GM12878 (cell line): ENCODE data around the gene CTNNBL1.

ENCODE experiments used
- CEBPB ChIP-seq, 2 experiments: fragments of 150-350 bp in 1 of 2; IDR thresholded peaks; 2 replicates each; pipeline ENCODE4 v1.6.1; 2012 to 2014; ENCODE audit warnings: low read depth in 2 of 2, low read length in 2 of 2, borderline replicate concordance in 1 of 2, inconsistent platforms in 1 of 2
- SP1 ChIP-seq: IDR thresholded peaks from one replicate; pipeline ENCODE4 v1.6.1; 2011; ENCODE audit warnings: low read depth, low read length
- SRF ChIP-seq, 2 experiments: IDR thresholded peaks; 2 replicates each; pipeline ENCODE4 v1.6.1; 2011; ENCODE audit warnings: low read depth in 2 of 2, low read length in 2 of 2, mild to moderate bottlenecking in 1 of 2, moderate library complexity in 1 of 2
- ZNF274 ChIP-seq: IDR thresholded peaks from one replicate; pipeline ENCODE4 v1.8.0; 2011; ENCODE audit not compliant: insufficient read length, insufficient read depth

DNA sequence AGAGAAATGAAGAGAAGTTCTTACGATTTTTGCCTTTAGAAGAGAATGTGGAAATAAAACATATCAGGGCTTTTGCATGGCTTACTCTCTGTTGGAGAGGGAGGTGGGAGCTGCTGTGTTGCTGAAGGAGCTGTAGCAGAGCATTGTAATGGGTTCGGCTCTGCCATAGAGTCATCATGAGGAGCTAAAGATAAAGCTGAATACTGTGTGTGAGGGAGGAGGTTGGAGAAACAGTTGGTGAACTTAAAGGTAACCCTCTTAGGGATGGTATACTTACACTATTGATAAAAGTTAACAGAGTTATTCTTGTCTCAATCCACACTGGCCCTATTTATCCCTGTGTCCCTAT is 34.8 kb downstream of the CTNNBL1 start:
- TF ChIP-seq SRF (IDR thresholded peaks at IDR 0.05; ENCODE audit: low read depth in 2 of 2, low read length in 2 of 2) (no peak), CEBPB (IDR thresholded peaks at IDR 0.05; ENCODE audit: borderline replicate concordance in 1 of 2, low read depth in 2 of 2, low read length in 2 of 2) (no peak), SP1 (no peak), ZNF274 (no peak)
